GM23338 (cell line): Measurements from ENCODE around the gene FCN2. TPM values are rescaled to one million over a fixed set of nuclear protein-coding genes. Genes with fewer than 3 reads are reported as not detected.

Experiments used
- ATAC-seq: fragments of 200-7000 bp; cut with Tn5 transposase; 3 replicates; pipeline ENCODE4 v1.9.1; 2020
- DNase-seq: peaks from one replicate; pipeline ENCODE4 v3.0.0-alpha.2; 2015; ENCODE audit warnings: low spot score
- H2AFZ ChIP-seq: fragments of 200-600 bp; sonication (generic); 2 replicates; pipeline ENCODE4 v1.8.0; 2016; ENCODE audit warnings: antibody characterized with exemption, mild to moderate bottlenecking, moderate library complexity
- H3F3A ChIP-seq: fragments of 200-600 bp; sonication (generic); replicated peaks from 2 replicates; pipeline ENCODE4 v1.8.0; 2017; ENCODE audit warnings: antibody characterized with exemption, mixed run types, low read depth
- H3K27ac ChIP-seq: fragments of 200-600 bp; sonication (generic); 2 replicates; pipeline ENCODE4 v1.6.1; 2016; ENCODE audit warnings: low read depth
- H3K27me3 ChIP-seq: fragments of 200-600 bp; sonication (generic); 2 replicates; pipeline ENCODE4 v1.8.0; 2016; ENCODE audit warnings: mild to moderate bottlenecking, mixed run types, moderate library complexity; ENCODE audit not compliant: insufficient read depth
- H3K36me3 ChIP-seq: fragments of 200-600 bp; sonication (generic); 2 replicates; pipeline ENCODE4 v1.8.0; 2016; ENCODE audit warnings: mild to moderate bottlenecking; ENCODE audit not compliant: insufficient read depth
- H3K4me1 ChIP-seq: fragments of 200-600 bp; sonication (generic); 2 replicates; pipeline ENCODE4 v1.8.0; 2016; ENCODE audit warnings: mild to moderate bottlenecking, moderate library complexity; ENCODE audit not compliant: insufficient read depth
- H3K4me2 ChIP-seq: fragments of 200-600 bp; sonication (generic); 2 replicates; pipeline ENCODE4 v1.7.1; 2017; ENCODE audit warnings: mixed run types
- H3K4me3 ChIP-seq: fragments of 200-600 bp; sonication (generic); 2 replicates; pipeline ENCODE4 v1.6.1; 2016; ENCODE audit warnings: mixed run types
- H3K79me2 ChIP-seq: fragments of 200-600 bp; sonication (generic); replicated peaks from 2 replicates; pipeline ENCODE4 v1.8.0; 2017; ENCODE audit warnings: mild to moderate bottlenecking; ENCODE audit not compliant: insufficient read depth
- H3K9me2 ChIP-seq: fragments of 200-600 bp; sonication (generic); 2 replicates; pipeline ENCODE4 v1.8.0; 2017; ENCODE audit not compliant: insufficient read depth
- H4K20me1 ChIP-seq: fragments of 200-600 bp; sonication (generic); replicated peaks from 2 replicates; pipeline ENCODE4 v1.8.0; 2017; ENCODE audit warnings: mild to moderate bottlenecking; ENCODE audit not compliant: insufficient read depth
- H3K27ac Mint-ChIP-seq: 2 replicates; pipeline ENCODE4 v1.8.0; 2020; ENCODE audit warnings: inconsistent platforms, mild to moderate bottlenecking, moderate library complexity, mixed read lengths
- H3K27me3 Mint-ChIP-seq: 3 replicates; pipeline ENCODE4 v1.8.0; 2022; ENCODE audit warnings: low read depth, mild to moderate bottlenecking, moderate library complexity, mixed read lengths, inconsistent platforms; ENCODE audit not compliant: insufficient read depth, poor library complexity
- H3K36me3 Mint-ChIP-seq: 3 replicates; pipeline ENCODE4 v1.8.0; 2021; ENCODE audit warnings: low read depth, mild to moderate bottlenecking, inconsistent platforms, moderate library complexity, mixed read lengths
- H3K4me1 Mint-ChIP-seq: 3 replicates; pipeline ENCODE4 v1.8.0; 2020; ENCODE audit warnings: mild to moderate bottlenecking, inconsistent platforms, mixed read lengths
- H3K4me3 Mint-ChIP-seq: 3 replicates; pipeline ENCODE4 v1.8.0; 2021; ENCODE audit warnings: moderate library complexity, mild to moderate bottlenecking, inconsistent platforms, mixed read lengths
- H3K9me3 Mint-ChIP-seq: 3 replicates; pipeline ENCODE4 v1.8.0; 2020; ENCODE audit warnings: moderate library complexity, mild to moderate bottlenecking, inconsistent platforms, mixed read lengths
- CREB1 ChIP-seq: fragments of 250-450 bp; sonication (Bioruptor Pico); IDR thresholded peaks from 2 replicates; pipeline ENCODE4 v1.5.0; 2020; ENCODE audit warnings: low read depth, mild to moderate bottlenecking, moderate library complexity
- CTCF ChIP-seq, 2 experiments: fragments of 200-600 bp in 1 of 2; sonication (generic) in 1 of 2; conservative IDR thresholded peaks; 2 replicates each; pipeline versions ENCODE4 v1.5.1 to v1.6.1; 2016 to 2017; ENCODE audit warnings: antibody characterized with exemption in 2 of 2, low read depth in 2 of 2, mild to moderate bottlenecking in 2 of 2, moderate library complexity in 1 of 2
- ETS1 ChIP-seq: IDR thresholded peaks from 2 replicates; pipeline ENCODE4 v1.6.1; 2016; ENCODE audit warnings: antibody characterized with exemption
- EZH2 ChIP-seq: fragments of 200-600 bp; sonication (generic); IDR thresholded peaks from one replicate; pipeline ENCODE4 v1.8.0; 2017; ENCODE audit warnings: antibody characterized with exemption, mild to moderate bottlenecking, low read depth; ENCODE audit not compliant: unreplicated experiment
- EZH2phosphoT487 ChIP-seq: fragments of 200-600 bp; sonication (generic); IDR thresholded peaks from one replicate; pipeline ENCODE4 v1.8.1; 2018; ENCODE audit warnings: antibody characterized with exemption; ENCODE audit not compliant: unreplicated experiment
- JUNB ChIP-seq: IDR thresholded peaks from one replicate; pipeline ENCODE4 v1.6.1; 2016; ENCODE audit warnings: antibody characterized with exemption; ENCODE audit not compliant: unreplicated experiment
- NANOG ChIP-seq: IDR thresholded peaks from 2 replicates; pipeline ENCODE4 v1.6.1; 2016; ENCODE audit warnings: antibody characterized with exemption, borderline replicate concordance
- POLR2AphosphoS5 ChIP-seq: IDR thresholded peaks from 2 replicates; pipeline ENCODE4 v1.6.1; 2016; ENCODE audit warnings: antibody characterized with exemption, low read depth
- REST ChIP-seq: IDR thresholded peaks from one replicate; pipeline ENCODE4 v1.6.1; 2018; ENCODE audit warnings: antibody characterized with exemption; ENCODE audit not compliant: unreplicated experiment
- STAT1 ChIP-seq: IDR thresholded peaks from one replicate; pipeline ENCODE4 v1.6.1; 2016; ENCODE audit warnings: antibody characterized with exemption; ENCODE audit not compliant: unreplicated experiment
- ZNF114 ChIP-seq: fragments of 250-450 bp; sonication (Bioruptor Pico); IDR thresholded peaks from 2 replicates; pipeline ENCODE4 v1.5.0; 2020; ENCODE audit warnings: mild to moderate bottlenecking, moderate library complexity
- ZNF331 ChIP-seq: fragments of 250-450 bp; sonication (Bioruptor Pico); IDR thresholded peaks from 2 replicates; pipeline ENCODE4 v1.5.0; 2020; ENCODE audit warnings: low read depth, mild to moderate bottlenecking, moderate library complexity
- polyA plus RNA-seq: library from polyadenylated mRNA; unstranded; fragments of >200 nt; fragmentation: Nextera tagmentation; extraction: Ambion mirVana; gene quantifications from 2 replicates; pipeline ENCODE4 v1.2.1, GENCODE V29; 2016
- total RNA-seq: library from RNA; depleted of rRNA; stranded (reverse); fragments of >200 nt; shearing (Covaris generic); gene quantifications from 2 replicates; pipeline ENCODE4 v1.2.3, GENCODE V29; 2014
- TF ChIP-seq, protein P1 (sequence below): fragments of 250-450 bp; sonication (Bioruptor Pico); IDR thresholded peaks from 2 replicates; pipeline ENCODE4 v1.5.0; 2020; ENCODE audit warnings: mild to moderate bottlenecking, moderate library complexity

FCN2 gene
- total and polyA plus RNA-seq, 2 experiments from 2014 or later: not detected

DNA sequence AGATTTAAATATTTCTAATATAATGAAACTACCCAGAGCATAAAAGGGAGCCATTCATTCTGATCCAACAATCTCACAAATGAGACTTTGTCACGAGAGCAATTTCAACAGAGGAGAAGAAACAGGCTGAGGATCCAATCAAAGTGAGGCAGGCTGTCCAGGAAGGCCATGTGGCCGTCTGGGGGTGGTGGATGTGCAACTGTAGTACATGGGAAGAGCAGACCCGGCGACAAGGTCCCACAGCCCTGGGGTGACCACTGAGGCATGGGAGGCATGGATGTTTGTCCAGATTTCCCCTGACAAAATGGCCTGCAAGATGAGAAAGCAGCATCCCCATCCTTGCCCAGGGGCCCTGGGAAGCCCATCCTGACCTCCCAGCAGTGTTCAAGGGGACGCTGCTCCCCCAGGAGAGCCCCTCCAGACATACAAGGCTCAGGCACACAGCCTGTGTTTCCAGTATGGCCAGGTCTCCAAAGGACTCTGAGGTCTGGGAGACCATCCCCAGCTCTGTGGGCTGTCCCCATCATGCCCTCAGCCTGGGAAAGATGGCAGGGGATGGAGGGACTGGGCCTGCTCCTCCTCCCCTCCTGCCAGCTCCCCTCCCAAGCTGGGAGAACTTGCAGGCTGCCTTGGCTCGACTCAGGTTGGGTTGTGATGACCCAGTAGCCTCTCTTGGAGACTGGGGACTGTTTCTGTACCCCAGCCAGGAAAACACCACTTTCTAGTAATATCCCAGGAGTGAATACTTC is 27.5 kb upstream of the FCN2 start (continued):
- TF ChIP-seq REST (no peak), POLR2AphosphoS5 (no peak), CREB1 (CRISPR knock-in tag) (no peak)

- Mint-ChIP-seq H3K27ac (no peak overlapping the region), H3K27me3 (peaks cover 7% of the 10 kb centered on the region), H3K4me1 (no peaks in the 10 kb centered on the region), H3K9me3 (peaks cover 5% of the 10 kb centered on the region), H3K36me3 (peaks cover 3% of the 10 kb centered on the region; the same call in 1 of the 3 replicates), H3K4me3 (no peak overlapping the region)
- Histone ChIP-seq H2AFZ (no peak overlapping the region), H3K27me3 (no peaks in the 10 kb centered on the region), H4K20me1 (no peaks in the 10 kb centered on the region), H3K4me2 (no peak overlapping the region), H3K4me3 (no peak overlapping the region), H3K9me2 (0 out of 2 replicates have a peak, but pooled peaks cover 3% of the 10 kb centered on the region), H3K36me3 (no peaks in the 10 kb centered on the region), H3K79me2 (no peaks in the 10 kb centered on the region), H3F3A (no peaks in the 10 kb centered on the region), H3K27ac (no peak overlapping the region), H3K4me1 (no peaks in the 10 kb centered on the region)
- no peak for DNase-seq
- ATAC-seq: no peak
- no peak for TF ChIP-seq ZNF331
- no peak for TF ChIP-seq ETS1
- no peak for TF ChIP-seq JUNB
- TF ChIP-seq CTCF (conservative IDR thresholded peaks at IDR 0.05; ENCODE audit: low read depth in 2 of 2): no peak
- TF ChIP-seq, protein P1, sequence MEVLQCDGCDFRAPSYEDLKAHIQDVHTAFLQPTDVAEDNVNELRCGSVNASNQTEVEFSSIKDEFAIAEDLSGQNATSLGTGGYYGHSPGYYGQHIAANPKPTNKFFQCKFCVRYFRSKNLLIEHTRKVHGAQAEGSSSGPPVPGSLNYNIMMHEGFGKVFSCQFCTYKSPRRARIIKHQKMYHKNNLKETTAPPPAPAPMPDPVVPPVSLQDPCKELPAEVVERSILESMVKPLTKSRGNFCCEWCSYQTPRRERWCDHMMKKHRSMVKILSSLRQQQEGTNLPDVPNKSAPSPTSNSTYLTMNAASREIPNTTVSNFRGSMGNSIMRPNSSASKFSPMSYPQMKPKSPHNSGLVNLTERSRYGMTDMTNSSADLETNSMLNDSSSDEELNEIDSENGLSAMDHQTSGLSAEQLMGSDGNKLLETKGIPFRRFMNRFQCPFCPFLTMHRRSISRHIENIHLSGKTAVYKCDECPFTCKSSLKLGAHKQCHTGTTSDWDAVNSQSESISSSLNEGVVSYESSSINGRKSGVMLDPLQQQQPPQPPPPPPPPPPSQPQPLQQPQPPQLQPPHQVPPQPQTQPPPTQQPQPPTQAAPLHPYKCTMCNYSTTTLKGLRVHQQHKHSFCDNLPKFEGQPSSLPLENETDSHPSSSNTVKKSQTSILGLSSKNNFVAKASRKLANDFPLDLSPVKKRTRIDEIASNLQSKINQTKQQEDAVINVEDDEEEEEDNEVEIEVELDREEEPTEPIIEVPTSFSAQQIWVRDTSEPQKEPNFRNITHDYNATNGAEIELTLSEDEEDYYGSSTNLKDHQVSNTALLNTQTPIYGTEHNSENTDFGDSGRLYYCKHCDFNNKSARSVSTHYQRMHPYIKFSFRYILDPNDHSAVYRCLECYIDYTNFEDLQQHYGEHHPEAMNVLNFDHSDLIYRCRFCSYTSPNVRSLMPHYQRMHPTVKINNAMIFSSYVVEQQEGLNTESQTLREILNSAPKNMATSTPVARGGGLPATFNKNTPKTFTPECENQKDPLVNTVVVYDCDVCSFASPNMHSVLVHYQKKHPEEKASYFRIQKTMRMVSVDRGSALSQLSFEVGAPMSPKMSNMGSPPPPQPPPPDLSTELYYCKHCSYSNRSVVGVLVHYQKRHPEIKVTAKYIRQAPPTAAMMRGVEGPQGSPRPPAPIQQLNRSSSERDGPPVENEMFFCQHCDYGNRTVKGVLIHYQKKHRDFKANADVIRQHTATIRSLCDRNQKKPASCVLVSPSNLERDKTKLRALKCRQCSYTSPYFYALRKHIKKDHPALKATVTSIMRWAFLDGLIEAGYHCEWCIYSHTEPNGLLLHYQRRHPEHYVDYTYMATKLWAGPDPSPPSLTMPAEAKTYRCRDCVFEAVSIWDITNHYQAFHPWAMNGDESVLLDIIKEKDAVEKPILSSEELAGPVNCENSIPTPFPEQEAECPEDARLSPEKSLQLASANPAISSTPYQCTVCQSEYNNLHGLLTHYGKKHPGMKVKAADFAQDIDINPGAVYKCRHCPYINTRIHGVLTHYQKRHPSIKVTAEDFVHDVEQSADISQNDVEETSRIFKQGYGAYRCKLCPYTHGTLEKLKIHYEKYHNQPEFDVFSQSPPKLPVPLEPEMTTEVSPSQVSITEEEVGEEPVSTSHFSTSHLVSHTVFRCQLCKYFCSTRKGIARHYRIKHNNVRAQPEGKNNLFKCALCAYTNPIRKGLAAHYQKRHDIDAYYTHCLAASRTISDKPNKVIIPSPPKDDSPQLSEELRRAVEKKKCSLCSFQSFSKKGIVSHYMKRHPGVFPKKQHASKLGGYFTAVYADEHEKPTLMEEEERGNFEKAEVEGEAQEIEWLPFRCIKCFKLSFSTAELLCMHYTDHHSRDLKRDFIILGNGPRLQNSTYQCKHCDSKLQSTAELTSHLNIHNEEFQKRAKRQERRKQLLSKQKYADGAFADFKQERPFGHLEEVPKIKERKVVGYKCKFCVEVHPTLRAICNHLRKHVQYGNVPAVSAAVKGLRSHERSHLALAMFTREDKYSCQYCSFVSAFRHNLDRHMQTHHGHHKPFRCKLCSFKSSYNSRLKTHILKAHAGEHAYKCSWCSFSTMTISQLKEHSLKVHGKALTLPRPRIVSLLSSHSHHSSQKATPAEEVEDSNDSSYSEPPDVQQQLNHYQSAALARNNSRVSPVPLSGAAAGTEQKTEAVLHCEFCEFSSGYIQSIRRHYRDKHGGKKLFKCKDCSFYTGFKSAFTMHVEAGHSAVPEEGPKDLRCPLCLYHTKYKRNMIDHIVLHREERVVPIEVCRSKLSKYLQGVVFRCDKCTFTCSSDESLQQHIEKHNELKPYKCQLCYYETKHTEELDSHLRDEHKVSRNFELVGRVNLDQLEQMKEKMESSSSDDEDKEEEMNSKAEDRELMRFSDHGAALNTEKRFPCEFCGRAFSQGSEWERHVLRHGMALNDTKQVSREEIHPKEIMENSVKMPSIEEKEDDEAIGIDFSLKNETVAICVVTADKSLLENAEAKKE: no peak
- TF ChIP-seq STAT1: no peak
- TF ChIP-seq NANOG: no peak
- TF ChIP-seq CREB1 (CRISPR knock-in tag): no peak
- no peak for TF ChIP-seq EZH2
- no peak for TF ChIP-seq ZNF114 (CRISPR knock-in tag)
- no peak for TF ChIP-seq EZH2phosphoT487
Observed at GRCh38 chr9:134853893-134854292, 26.7 kb upstream of the FCN2 start.
